ENCODE data around the gene FICD.

DNA sequence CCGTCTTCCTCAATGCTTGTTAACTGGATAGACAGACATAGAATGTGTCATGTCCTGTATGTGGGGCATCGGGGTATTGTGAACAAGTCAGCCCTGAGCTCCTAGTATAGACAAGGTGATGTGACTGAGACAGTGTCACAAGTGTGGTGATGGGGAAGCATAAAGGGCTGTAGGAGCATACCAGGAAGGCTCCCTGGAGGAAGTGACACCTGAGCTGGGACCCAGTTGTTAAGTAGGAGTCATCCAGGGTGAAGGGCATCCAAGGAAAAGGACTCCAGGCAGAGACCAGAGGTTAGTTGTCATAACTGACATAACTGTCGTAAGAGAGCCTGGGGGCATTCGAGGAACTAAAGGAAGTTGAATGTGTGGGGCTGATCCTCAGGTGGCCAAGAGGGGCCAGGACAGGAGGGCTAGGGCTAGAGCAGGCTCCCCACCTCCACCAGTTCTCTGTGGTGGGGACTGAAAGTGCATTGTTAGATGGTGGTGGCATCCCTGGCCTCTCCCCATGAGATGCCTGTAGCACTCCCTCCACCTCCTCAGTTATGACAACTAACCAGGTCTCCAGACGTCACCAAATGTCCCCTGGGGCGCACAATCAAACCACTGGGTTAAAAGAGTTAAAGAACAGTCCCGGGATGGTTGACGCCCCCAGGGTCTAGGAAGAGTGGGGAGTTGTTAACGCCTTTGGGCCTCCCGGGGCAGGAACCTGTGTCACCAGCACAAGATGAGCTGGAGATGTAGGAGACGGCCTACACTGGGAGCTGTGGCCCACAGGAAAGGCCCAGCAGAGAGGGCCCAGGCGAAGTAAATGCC, 2.4 kb downstream of the FICD start:
- TF ChIP-seq, protein P1, sequence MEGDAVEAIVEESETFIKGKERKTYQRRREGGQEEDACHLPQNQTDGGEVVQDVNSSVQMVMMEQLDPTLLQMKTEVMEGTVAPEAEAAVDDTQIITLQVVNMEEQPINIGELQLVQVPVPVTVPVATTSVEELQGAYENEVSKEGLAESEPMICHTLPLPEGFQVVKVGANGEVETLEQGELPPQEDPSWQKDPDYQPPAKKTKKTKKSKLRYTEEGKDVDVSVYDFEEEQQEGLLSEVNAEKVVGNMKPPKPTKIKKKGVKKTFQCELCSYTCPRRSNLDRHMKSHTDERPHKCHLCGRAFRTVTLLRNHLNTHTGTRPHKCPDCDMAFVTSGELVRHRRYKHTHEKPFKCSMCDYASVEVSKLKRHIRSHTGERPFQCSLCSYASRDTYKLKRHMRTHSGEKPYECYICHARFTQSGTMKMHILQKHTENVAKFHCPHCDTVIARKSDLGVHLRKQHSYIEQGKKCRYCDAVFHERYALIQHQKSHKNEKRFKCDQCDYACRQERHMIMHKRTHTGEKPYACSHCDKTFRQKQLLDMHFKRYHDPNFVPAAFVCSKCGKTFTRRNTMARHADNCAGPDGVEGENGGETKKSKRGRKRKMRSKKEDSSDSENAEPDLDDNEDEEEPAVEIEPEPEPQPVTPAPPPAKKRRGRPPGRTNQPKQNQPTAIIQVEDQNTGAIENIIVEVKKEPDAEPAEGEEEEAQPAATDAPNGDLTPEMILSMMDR (IDR thresholded peaks at IDR 0.05): no peak
- TF ChIP-seq POLR2A (IDR thresholded peaks at IDR 0.05): no peak

Measured in prostate gland (tissue), 2 donors.